Large intestine (tissue), 3 donors: Measurements from ENCODE around the gene TACSTD2. TPM values are rescaled to one million over a fixed set of nuclear protein-coding genes. Genes with fewer than 3 reads are reported as not detected.
"Not testable (repeated sequence)": the region's sequence is repeated elsewhere in the genome, so short reads cannot be mapped to it uniquely, and the experiment has no call there.

Source experiments
- DNase-seq, 2 donors: peaks; one replicate each; pipeline versions ENCODE4 v3.0.0 to v3.0.0-alpha.2; 2013
- H3K27ac ChIP-seq: one replicate; pipeline ENCODE4 v1.5.1; 2013; ENCODE audit warnings: low read length
- H3K27me3 ChIP-seq: 2 replicates; pipeline ENCODE4 v1.6.1; 2013; ENCODE audit warnings: low read length; ENCODE audit not compliant: control insufficient read depth, insufficient read depth
- H3K36me3 ChIP-seq: 2 replicates; pipeline ENCODE4 v1.6.1; 2013; ENCODE audit warnings: low read length; ENCODE audit not compliant: control insufficient read depth, insufficient read depth
- H3K4me1 ChIP-seq: one replicate; pipeline ENCODE4 v1.6.1; 2013; ENCODE audit warnings: low read length; ENCODE audit not compliant: control insufficient read depth, insufficient read depth
- H3K4me3 ChIP-seq: one replicate; pipeline ENCODE4 v1.5.1; 2013; ENCODE audit warnings: low read length
- H3K9me3 ChIP-seq: one replicate; pipeline ENCODE4 v1.6.1; 2013; ENCODE audit warnings: mild to moderate bottlenecking, low read depth, low read length, moderate library complexity; ENCODE audit not compliant: control insufficient read depth
- WGBS: methylation state at CpG from one replicate; pipeline ENCODE4 v1.1.5; 2013; ENCODE audit warnings: low lambda C conversion rate; ENCODE audit not compliant: insufficient coverage; 5-methylcytosine and 5-hydroxymethylcytosine counted together
- polyA plus RNA-seq: library from polyadenylated mRNA; unstranded; fragments of 120-200 nt; gene quantifications from one replicate; pipeline ENCODE4 v1.2.1, GENCODE V29; 2013

The TACSTD2 gene
- polyA plus RNA-seq, 1 donor, result 2.6 TPM

GRCh38 chr1:58568911-58569310 lies 8.1 kb downstream of the TACSTD2 start:
- Histone ChIP-seq H3K27ac (no peak overlapping the region), H3K4me3 (no peak overlapping the region), H3K4me1 (no peaks in the 10 kb centered on the region), H3K27me3 (peaks cover 3% of the 10 kb centered on the region), H3K36me3 (no peaks in the 10 kb centered on the region), H3K9me3 (no peaks in the 10 kb centered on the region)
- no peak for DNase-seq
- 60% methylated on average over 2 of the region's 5 CpGs for WGBS

GRCh38 chr1:58568271-58568860 lies 8.7 kb downstream of the TACSTD2 start:
- WGBS, result no CpG with 5 or more reads among the region's 4 CpGs
- H3K36me3 ChIP-seq, result no peaks in the 10 kb centered on the region
- no peak overlapping the region for H3K4me3 ChIP-seq
- no peaks in the 10 kb centered on the region for H3K9me3 ChIP-seq
- H3K27ac ChIP-seq, result no peak overlapping the region
- no peak for DNase-seq
- no peaks in the 10 kb centered on the region for H3K4me1 ChIP-seq
- H3K27me3 ChIP-seq, result no peaks in the 10 kb centered on the region

GRCh38 chr1:58566339-58566738 lies 10.7 kb downstream of the TACSTD2 start:
- Histone ChIP-seq H3K36me3 (no peaks in the 10 kb centered on the region), H3K4me3 (no peak overlapping the region), H3K27me3 (no peaks in the 10 kb centered on the region), H3K4me1 (no peaks in the 10 kb centered on the region), H3K27ac (no peak overlapping the region), H3K9me3 (no peaks in the 10 kb centered on the region)
- DNase-seq, result no peak
- WGBS, result no CpG with 5 or more reads among the region's 3 CpGs

- not testable (repeated sequence) for H3K9me3 ChIP-seq, H3K4me1 ChIP-seq, H3K27me3 ChIP-seq, H3K36me3 ChIP-seq, DNase-seq, H3K27ac ChIP-seq, H3K4me3 ChIP-seq
- no CpG with 5 or more reads among the region's 1 CpG for WGBS
Observed at GRCh38 chr1:58563715-58564114, 13.3 kb downstream of the TACSTD2 start.

GRCh38 chr1:58561633-58562032 lies 15.4 kb downstream of the TACSTD2 start:
- no peaks in the 10 kb centered on the region for H3K36me3 ChIP-seq
- no peaks in the 10 kb centered on the region for H3K9me3 ChIP-seq
- DNase-seq, result no peak
- H3K27me3 ChIP-seq, result no peaks in the 10 kb centered on the region
- no peaks in the 10 kb centered on the region for H3K4me1 ChIP-seq
- 88% methylated on average over 5 of the region's 6 CpGs for WGBS
- no peak overlapping the region for H3K4me3 ChIP-seq
- no peak overlapping the region for H3K27ac ChIP-seq

- DNase-seq, result no peak
- H3K9me3 ChIP-seq, result no peaks in the 10 kb centered on the region
- 100% methylated on average over 1 of the region's 1 CpG for WGBS
- H3K36me3 ChIP-seq, result no peaks in the 10 kb centered on the region
- H3K4me3 ChIP-seq, result no peak overlapping the region
- no peaks in the 10 kb centered on the region for H3K4me1 ChIP-seq
- H3K27ac ChIP-seq, result no peak overlapping the region
- no peaks in the 10 kb centered on the region for H3K27me3 ChIP-seq
Observed at GRCh38 chr1:58555393-58555792, 21.7 kb downstream of the TACSTD2 start.

DNA sequence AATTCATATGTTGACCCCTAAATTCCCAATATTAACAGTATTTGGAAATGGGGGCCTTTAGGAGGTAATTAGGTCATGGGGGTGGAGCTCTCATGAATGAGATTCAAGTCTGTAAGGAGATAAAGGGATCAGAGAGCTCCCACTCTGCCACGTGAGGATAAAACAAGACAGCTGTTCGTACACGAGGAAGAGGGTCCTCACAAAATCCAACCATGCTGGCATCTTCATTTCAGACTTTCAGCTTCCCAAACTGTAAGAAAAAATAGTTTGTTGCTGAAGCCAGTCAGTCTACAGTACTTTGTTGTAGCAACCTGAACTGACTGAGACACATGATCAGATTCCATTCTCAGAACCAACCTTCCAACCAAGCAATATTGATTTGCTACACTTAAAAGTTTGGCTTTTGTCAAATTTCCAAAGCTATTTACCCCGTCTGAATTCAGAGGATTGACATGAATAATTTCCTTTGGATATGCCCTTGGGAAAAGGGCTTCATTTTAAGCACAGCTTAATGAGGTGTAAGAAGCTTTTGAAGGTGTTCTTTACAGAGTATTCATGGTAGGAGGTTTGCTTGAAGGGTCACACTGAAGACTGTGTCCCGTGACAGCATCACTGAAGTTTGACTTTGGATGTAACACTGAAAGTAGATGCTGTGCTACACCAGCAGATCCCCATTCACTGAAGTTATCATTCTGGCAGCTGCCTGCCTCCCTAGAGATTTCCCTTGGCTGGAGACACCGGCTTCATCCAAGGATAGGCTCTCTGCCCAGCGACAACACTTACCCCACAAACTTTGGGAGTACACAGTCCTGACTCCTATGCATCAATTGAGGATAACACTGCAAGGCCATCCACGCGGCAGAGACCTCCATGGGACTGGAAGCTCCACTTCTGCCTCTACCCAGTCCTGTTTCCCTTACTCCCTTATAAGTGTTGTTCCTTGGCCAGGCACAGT lies 25.6 kb downstream of the TACSTD2 start:
- H3K9me3 ChIP-seq, result no peaks in the 10 kb centered on the region
- H3K27ac ChIP-seq, result no peak overlapping the region
- DNase-seq, result no peak
- WGBS, result 80% methylated on average over 1 of the region's 9 CpGs
- no peaks in the 10 kb centered on the region for H3K36me3 ChIP-seq
- H3K4me1 ChIP-seq, result peaks cover 5% of the 10 kb centered on the region
- no peak overlapping the region for H3K4me3 ChIP-seq
- H3K27me3 ChIP-seq, result no peaks in the 10 kb centered on the region

DNA sequence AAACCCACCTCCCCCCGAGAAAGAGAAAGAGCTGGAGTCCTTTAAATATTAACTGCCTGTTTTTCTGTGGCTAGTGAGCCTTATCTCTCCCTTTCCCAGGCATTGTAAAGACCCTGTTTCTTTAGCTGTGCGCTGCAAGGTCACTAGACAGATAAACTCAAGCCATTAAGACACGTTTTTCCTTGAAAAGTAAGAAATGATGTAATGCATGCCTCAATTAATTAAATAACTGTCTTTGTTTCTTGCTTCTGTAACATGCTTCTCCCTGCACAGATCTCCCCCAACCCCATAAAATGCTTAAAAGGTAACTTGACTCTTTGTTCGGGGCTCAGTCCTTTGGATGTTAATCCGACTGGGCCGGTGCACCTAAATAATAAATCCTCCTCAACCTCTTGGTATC lies 27.8 kb downstream of the TACSTD2 start:
- H3K4me1 ChIP-seq, H3K36me3 ChIP-seq, H3K9me3 ChIP-seq, H3K27me3 ChIP-seq, H3K4me3 ChIP-seq, H3K27ac ChIP-seq, DNase-seq: not testable (repeated sequence)
- 0% methylated on average over 1 of the region's 6 CpGs for WGBS

DNA sequence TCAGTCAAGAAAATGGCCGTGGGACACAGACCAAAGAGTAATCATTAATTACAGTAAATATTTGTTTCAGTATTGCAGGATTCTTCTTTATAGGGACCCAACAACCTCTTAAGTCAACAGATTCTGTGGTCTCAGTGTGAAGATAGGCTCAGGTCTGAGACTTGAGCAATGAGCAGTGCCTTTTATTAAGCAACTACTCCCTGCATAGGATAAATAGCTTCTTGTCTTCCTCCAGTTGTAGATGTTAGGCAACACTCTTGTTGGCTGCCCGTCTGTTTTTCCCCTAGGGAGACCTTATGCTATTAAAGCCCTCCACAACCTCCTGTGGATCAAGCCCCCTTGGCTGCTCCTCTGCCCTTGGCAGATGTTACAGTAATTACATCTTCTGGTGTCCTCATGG lies 28.7 kb downstream of the TACSTD2 start:
- no peak for DNase-seq
- Histone ChIP-seq H3K27ac (no peak overlapping the region), H3K4me1 (peaks cover 8% of the 10 kb centered on the region), H3K27me3 (no peaks in the 10 kb centered on the region), H3K36me3 (no peaks in the 10 kb centered on the region), H3K4me3 (no peak overlapping the region), H3K9me3 (no peaks in the 10 kb centered on the region)
- no CpG with 5 or more reads among the region's 2 CpGs for WGBS

GRCh38 chr1:58546520-58547308 lies 30.3 kb downstream of the TACSTD2 start, which contains the start of gene OMA1:
TSS of gene OMA1 (minus strand) at chr1:58546726. CDS start at chr1:58539294, 7,432 bp downstream.
- H3K9me3 ChIP-seq, result no peaks in the 10 kb centered on the region
- H3K4me1 ChIP-seq, result peaks cover 10% of the 10 kb centered on the region
- H3K36me3 ChIP-seq, result no peaks in the 10 kb centered on the region
- H3K27ac ChIP-seq, result peak within 1 kb of the TSS; percentile 89
- peak within 1 kb of the TSS; percentile 58 for H3K4me3 ChIP-seq
- H3K27me3 ChIP-seq, result no peaks in the 10 kb centered on the region
- WGBS, result 50% methylated on average over 1 of the region's 46 CpGs
- peak; percentile 98 for DNase-seq
